ENCODE measurements around the gene ACSS3.
"Not testable (repeated sequence)": the region's sequence is repeated elsewhere in the genome, so short reads cannot be mapped to it uniquely, and the experiment has no call there.

ACSS3 gene

DNA sequence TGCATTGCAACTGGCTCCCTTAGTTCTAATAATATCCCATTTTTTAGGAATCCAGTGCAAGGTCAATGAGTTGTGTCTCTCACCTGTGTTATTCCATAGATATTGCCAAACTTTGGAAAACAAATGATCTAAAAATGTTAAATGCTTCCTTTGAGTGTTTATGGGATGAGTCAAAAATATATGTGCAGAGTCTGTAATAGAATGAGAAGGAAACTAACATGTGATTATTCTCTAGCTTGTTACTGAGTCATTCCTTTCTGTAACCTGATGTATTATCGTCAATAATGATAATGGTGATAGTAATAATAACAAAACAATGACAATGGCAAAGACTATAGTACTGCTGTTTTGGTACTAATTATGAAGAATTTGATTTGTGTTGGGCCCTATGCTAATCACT, 11.5 kb downstream of the ACSS3 start:
- DNase-seq (ENCODE audit: extremely low spot score, insufficient read length, low read depth), result no peak
- no peak for FAIRE-seq

DNA sequence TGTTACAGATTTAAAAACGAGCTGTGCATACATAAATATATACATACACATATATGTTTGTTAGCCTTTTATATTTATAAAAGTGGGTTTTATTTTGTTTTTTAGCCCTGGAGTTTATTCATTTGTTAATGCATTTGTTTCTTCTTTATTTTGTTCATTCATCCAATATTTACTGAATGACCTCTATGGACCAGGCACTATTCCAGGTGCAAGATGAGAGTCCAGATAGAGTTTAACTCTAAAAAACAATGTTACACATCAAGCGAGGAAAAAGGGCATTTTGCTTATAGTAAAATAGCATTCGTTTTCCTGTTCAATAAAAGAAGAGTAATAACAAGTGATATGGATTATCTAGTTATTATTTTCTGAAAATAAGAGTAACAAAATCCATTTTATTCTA, 14.2 kb downstream of the ACSS3 start:
- no peak for FAIRE-seq
- DNase-seq (ENCODE audit: extremely low spot score, insufficient read length, low read depth), result no peak

DNA sequence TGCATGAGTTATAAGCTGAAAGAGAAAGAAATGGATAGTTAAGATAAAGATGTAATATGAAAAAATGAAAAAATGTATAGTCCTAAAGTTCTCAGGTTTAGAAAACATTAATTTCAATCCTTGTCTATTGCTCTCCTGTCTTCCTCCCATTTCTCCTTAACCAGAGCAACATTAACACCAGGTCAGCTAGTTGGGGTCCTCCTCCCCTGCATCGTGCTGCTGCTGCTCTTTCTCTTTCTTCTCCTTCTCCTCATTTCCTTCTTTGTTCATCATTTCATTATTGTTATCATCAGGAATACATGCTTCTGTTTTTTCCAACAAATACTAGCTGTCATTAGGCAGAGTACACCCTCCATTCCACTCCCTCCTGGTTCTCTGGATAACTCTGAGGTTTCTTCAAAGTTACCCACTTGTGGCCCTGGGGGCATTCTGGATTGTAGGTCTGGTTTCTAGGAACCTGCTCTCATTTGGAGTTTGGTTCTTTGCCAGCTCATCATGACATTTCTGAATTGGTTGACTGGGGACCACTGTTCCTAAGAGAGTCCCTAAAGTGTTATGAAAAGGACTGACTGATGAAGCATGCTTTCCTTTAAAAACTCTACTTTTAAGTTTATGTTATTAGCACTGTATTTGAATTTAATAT, 17.0 kb downstream of the ACSS3 start:
- no peak for FAIRE-seq
- DNase-seq (ENCODE audit: extremely low spot score, insufficient read length, low read depth), result no peak

DNA sequence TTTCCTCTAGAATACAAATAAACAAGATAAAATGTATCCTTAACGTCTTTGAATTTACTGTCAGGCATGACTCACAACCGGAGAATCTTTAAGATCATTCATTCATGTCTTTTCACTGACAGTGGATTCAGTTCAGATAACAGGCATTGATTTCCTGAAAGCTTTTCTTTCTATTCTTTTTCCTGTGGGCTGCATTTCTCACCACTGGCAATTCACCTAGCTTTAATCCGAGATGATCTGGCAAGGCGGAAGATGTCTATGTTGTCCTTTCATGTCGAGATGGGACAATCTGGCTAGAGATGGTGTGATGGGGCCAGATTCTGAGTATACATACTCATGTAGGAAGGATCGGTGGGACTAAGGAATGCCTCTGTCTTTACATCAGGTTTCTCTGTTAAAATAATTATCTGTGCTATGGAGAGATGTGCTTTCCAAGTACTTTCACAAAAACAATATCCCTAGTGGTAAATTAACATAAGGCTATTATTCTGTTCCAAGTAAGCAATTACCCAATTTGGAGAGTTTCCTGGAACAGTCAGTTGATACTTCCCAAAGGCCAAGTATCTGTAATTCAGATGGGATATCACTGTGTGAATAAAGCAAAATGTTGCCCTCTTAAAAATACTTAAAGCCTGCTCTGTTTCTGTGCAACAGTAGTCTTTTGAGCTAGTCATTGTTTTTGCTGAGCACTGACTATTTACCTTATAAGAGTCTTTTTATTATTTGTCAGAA, 17.8 kb downstream of the ACSS3 start:
- FAIRE-seq, result no peak
- DNase-seq (ENCODE audit: extremely low spot score, insufficient read length, low read depth), result no peak

DNA sequence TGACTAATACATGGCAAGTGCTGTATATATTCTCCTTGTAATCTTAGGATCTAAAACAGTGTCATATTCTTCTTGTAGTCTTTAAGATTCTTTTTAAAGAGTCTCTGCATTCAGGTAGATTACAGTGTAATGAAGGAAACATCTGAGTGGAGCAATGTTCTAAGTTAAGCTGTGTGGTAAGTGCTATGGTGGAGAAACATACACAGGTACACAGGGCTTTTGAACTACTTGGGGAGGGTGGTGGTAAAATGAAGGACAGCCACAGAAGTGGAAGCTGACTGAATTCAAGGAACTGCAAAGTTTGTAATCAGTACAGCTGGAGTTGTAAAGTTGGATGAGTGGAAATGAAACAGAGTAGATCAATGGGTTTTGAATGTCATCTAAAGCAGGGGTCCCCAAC, 27.8 kb downstream of the ACSS3 start:
- FAIRE-seq, result no peak
- no peak for DNase-seq (ENCODE audit: extremely low spot score, insufficient read length, low read depth)

DNA sequence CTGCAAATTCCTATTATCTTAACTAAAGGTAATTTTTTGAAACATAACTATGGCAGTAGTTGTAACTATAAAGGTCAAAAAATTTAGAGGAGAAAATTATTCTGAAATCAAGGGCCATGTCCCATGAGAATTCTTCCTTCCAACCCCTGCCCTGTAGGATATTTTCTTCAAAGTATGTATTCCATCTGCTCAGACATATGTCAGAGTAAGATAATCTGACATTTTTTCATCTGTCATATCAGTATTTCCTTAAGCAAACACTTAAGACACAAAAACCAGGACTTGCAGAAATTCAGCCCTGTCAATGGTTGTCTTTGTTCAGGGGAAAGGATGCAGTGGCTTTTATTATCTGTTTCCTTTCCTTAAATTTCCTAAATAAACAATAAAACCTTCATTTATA, 36.3 kb downstream of the ACSS3 start:
- DNase-seq (ENCODE audit: extremely low spot score, insufficient read length, low read depth) (no peak), FAIRE-seq (no peak)

DNA sequence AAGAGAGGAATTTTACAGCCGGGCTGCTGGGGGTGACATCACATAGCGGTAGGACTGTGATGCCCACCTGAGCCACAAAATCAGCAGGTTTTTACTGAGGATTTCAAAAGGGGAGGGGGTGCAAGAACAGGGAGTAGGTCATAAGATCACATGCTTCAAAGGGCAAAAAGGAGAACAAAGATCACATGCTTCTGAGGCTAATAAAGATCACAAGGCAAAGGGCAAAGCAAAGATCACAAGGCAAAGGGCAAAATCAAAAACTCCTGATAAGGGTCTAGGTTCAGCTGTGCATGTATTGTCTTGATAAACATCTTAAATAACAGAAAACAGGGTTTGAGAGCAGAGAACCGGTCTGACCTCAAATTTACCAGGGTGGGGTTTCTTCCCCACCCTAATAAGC, 41.2 kb downstream of the ACSS3 start:
- not testable (repeated sequence) for DNase-seq (ENCODE audit: extremely low spot score, insufficient read length, low read depth); FAIRE-seq

DNA sequence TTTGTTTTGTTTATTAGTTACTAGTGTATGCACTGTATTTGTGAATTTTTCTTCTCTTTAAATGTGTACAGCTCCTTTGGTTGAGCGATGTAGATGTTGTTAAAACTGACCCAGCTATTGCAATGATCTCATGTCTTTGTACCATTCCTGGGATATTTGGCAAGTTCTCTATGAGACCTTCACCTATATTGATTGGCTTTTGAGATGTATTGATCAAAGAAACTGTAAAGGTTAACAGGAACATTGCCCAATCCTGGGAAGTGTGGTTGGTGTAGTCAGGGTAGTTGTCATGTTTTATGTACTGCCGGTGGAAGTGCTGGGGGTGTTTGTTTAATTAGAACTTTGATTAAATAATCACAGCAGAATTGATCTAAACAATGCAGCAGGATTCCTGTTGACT, 43.1 kb downstream of the ACSS3 start:
- FAIRE-seq (no peak), DNase-seq (ENCODE audit: extremely low spot score, insufficient read length, low read depth) (no peak)

DNA sequence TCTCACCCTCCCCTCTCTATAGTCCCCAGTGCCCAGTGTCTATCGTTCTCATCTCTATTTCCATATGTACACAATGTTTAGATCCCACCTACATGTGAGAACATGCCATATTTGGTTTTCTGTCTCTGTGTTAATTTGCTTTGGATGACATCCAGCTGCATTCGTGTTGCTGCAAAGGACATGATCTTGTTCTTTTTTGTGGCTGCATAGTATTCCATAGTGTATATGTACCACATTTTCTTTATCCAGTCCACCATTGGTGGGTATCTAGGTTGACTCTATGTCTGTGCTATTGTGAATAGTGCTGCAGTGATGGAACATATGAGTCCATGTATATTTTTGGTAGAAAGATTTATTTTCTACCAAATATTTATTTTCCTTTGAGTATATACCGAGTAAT, 45.7 kb downstream of the ACSS3 start:
- no peak for FAIRE-seq
- no peak for DNase-seq (ENCODE audit: extremely low spot score, insufficient read length, low read depth)

DNA sequence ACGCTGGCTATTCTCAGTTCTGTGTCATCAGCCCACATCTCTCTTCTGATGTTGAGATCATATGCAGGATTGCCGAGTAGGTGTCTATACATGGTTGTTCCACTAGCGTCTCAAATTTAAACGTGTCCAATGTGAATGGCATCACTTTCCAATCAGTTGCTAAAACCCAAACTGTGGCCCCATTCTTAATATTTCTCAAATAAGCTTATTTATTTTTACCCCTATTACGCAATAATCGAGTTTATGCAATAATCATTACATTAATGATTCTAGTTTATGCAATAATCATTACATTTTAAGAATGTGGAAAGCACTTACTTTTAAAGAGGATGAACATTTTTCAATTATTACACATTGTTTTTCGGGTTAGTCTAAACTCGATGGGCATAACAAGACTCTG, 47.8 kb downstream of the ACSS3 start:
- no peak for DNase-seq (ENCODE audit: extremely low spot score, insufficient read length, low read depth)
- FAIRE-seq, result no peak

DNA sequence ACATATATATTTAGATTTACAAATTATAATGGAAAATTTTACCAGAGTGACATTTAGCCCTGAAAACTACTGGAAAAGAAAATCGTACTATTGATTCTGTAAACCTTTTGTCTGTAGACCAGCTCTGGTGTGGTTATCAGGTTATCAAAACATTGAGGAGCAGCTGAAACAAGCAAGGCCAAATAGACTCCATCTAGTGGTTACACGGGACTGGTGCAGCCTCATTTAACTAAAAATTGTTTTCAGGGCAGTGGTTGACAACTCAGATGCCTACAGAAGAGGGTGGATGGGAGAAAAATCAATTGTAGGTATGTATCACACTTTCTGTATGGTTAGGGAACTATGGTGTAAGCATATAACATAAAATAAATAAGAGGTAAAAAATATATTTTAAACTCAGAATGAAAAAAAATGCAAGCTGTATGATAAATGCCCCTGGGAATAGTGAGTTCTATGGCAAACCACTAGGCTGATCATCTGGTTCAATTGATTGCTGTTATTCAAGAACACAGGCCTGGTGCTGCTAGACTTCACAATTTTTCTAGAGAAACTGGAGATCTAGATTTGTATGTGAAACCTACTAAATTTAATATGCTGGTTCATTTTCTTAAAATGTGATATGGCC, 51.2 kb downstream of the ACSS3 start:
- FAIRE-seq, result peak; percentile 65

DNA sequence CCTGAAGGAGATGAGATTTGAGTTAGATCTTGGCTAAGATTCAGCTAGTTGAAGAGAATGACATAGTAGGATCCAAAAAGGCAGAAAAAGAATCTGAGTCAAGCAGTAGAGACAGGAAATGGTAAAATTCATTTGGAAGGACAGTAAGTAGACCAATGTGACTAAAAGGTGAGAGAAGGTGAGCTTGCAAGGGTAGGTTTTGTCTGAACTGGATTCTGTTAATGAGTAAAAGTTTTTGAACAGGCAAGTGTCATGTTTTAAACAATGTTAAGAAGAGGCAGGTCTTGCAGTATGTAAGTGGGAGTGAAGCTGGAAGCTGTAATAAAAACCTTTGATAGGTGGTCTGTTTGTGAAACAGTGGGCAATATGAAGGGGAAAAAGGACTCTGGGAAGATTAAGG, 58.6 kb downstream of the ACSS3 start:
- no peak for DNase-seq (ENCODE audit: extremely low spot score, insufficient read length, low read depth)
- no peak for FAIRE-seq

More for the DNA sequence above, 51.2 kb downstream of the ACSS3 start:
- DNase-seq (ENCODE audit: extremely low spot score, insufficient read length, low read depth), result peak; percentile 4

DNA sequence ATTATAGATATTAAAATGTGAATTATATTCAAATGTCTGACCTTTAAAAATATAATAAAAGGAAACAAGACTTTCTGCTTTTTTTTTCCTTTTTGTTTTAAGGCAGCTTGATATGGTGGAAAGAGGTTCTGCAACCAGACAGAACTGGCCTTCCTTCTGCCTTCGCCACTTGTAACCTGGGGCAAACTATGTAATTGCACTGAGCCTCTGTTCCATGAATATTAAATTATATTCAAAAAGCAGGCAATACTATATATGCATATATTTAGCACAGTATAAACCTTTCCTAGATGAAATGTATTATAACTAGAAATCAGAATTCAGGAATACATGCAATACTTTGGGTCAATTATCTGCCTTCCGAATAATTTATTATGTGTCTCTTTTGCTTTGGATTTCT, 59.9 kb downstream of the ACSS3 start:
- FAIRE-seq (no peak), DNase-seq (ENCODE audit: extremely low spot score, insufficient read length, low read depth) (no peak)

DNA sequence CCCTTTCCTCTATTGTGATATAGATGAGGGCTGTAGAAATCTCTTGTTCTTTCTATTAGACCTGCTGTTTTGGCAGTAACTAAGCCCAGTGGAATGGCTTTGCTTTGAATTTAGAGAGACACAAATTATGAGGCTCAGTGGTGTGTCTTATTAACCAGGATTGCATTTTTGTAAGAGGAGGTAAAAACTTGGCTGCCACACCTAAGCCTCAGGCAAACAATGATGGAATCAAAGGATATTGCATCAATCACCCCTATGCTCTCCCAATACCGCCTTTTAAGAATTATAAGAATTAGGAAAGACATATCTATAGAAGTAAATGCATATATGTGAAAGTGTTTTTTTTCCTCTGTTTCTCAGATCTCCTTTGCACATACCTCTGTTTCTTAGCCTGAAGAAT, 63.3 kb downstream of the ACSS3 start:
- DNase-seq (ENCODE audit: extremely low spot score, insufficient read length, low read depth) (no peak), FAIRE-seq (no peak)

DNA sequence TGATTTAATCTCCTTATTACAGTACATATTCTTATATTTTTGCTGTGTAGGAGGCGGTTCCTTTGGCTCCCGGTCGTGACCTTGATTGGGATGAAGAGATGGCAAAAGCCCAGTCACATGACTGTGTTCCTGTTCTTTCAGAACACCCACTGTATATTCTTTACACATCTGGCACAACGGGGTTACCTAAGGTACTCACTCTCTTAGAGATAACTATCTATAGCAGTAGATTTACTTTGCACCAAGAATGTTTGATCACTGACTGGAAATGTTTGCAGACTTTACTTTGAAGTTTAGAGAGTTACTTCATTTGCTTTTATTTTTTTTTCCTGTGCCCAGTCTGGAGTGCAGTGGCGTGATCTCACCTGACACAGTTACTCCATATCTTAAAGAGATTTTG, 65.2 kb downstream of the ACSS3 start:
- no peak for DNase-seq (ENCODE audit: extremely low spot score, insufficient read length, low read depth)
- FAIRE-seq, result no peak

DNA sequence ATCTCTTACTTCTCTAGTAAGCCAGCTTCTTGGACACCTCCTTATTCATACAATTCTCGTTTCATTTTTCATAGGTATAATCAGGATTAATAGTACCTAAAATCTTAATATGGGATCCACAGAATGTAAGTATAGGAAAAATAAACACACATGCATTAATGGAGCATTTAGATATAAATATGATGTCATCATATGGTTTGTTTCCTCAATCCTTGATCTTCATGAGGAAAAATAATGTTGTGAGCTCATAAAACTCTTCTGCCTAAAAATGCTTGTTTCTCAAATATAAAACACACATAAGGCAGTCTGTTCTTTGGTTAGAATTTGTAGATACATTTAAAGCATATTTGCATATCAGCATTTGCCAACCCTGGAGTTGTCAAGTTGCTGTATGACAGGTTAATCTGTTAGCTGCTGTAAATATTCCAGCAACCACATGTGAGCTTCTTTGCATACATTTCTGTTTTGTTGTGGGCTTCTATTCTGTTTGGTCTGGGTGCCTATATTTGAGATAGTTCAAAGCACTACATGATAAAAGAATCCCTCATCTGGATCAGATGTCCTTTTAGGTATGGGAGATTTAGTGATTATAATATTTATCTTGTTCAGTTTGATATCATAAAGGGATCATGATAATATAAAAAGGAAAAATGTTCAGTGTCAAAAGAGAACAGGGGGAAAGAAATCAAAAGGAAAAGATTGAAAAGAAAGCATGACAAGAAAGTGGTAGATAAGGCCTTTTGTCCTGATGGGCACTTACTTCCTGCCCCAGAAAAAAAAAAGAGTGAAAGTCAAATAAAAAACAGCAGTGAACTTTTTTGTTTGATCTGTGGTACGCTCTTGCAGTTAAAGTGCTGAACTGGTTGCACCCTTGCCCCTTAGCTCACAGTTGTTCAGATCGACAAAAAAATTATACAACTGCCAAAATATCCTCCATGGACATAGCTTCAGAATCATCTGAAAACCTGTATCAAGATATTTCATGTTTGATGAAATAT, 68.6 kb downstream of the ACSS3 start:
- no peak for DNase-seq (ENCODE audit: extremely low spot score, insufficient read length, low read depth)
- no peak for FAIRE-seq

DNA sequence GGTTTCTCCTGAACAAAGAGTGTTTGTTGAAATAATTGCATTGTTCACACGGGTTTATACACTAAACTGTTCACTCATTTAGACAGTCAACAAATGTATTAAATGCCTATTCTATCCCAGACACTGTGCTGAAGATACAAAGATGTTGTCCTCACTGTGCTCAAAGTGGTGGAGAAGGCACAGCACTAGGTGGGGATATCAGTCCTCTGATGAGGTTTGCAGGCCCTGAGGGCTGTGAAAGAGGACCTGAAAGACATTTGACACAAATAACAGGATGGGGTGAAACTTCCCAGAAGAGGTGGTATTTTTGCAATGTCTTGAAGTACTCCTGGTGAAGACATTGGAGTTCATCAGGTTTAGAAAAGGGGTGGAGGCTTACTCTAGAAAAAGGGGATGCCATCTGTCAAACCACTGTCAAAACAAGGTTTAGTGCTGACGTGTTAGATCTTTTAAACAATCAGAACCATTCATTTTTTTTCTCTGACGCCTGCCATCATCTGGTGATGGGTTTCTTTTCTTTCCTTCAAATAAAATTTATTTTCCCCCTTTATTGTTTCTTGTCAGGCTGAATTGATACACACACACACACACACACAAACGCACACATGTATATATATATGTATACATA, 69.5 kb downstream of the ACSS3 start:
- DNase-seq (ENCODE audit: extremely low spot score, insufficient read length, low read depth) (no peak), FAIRE-seq (no peak)

DNA sequence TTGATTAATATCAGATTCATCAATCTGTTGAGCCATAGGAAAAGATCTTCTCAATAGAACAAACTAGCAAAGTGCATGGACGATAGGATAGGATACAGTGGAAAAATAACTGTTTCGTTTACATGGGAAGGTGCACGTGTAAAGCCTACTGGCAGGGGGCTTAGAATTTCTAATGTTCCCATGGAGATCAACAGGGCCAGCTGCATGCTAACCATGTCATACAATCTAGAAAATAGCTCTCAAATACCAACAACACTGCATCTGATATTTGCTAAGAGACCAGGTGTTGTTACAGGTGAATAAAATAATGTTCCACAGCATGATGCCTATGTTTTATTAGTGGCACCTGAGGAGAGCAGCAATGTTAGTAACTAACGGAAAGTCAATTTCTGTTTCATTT, 72.5 kb downstream of the ACSS3 start:
- FAIRE-seq, result no peak
- no peak for DNase-seq (ENCODE audit: extremely low spot score, insufficient read length, low read depth)

DNA sequence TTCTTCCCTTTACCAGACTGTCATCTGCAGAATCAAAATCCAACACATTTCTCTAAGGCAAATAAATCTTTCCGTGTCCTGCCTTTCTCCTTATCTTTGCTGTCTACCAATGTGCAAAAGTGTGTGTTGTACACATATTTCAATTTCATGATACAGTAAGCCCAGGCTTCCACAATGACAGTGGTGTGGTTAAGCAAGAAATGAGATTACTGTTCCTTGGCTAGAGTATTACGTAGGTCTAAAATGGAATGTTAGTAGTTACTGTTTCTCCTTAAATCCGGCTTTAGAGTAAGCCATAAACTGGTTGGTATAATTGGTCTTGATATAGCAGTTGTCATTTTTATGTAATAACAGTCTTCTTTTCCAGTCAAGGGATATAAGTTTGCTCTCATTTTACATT, 82.0 kb downstream of the ACSS3 start:
- FAIRE-seq (no peak), DNase-seq (ENCODE audit: extremely low spot score, insufficient read length, low read depth) (no peak)

DNA sequence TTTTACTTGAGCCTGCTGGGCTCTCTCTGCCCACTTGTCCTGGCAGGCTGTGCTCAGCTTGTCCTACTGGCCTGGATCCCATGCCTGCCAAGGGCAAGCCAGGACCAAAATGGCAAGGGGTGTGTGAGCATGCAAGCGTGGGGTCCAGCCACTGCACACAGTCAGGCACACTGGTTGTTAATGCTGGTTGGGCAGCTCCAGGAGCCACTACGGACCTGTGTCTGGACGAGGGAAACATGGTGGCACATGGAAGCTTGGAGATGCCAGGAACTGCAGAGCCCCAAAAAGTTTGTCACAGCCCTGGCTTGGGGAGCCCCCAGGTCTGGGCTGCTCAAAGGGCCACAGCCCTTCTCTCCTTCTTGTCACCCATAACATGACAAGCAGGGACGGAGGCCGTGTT, 83.8 kb downstream of the ACSS3 start:
- FAIRE-seq (no peak), DNase-seq (ENCODE audit: extremely low spot score, insufficient read length, low read depth) (no peak)
